Stimulated activated CD8-positive, alpha-beta memory T cell treated with anti-CD3 and anti-CD28 coated beads, Interleukin-12 subunit alpha, Interleukin-12 subunit beta, amount 100 ng/mL, for 1 hour (primary cell): ENCODE data around the gene KLHDC7B.
"Not testable (repeated sequence)": the region's sequence is repeated elsewhere in the genome, so short reads cannot be mapped to it uniquely, and the experiment has no call there.

Experiments
- DNase-seq: peaks from one replicate; pipeline ENCODE4 v3.0.0-alpha.2; 2020; ENCODE audit warnings: low read depth

Gene KLHDC7B

DNA sequence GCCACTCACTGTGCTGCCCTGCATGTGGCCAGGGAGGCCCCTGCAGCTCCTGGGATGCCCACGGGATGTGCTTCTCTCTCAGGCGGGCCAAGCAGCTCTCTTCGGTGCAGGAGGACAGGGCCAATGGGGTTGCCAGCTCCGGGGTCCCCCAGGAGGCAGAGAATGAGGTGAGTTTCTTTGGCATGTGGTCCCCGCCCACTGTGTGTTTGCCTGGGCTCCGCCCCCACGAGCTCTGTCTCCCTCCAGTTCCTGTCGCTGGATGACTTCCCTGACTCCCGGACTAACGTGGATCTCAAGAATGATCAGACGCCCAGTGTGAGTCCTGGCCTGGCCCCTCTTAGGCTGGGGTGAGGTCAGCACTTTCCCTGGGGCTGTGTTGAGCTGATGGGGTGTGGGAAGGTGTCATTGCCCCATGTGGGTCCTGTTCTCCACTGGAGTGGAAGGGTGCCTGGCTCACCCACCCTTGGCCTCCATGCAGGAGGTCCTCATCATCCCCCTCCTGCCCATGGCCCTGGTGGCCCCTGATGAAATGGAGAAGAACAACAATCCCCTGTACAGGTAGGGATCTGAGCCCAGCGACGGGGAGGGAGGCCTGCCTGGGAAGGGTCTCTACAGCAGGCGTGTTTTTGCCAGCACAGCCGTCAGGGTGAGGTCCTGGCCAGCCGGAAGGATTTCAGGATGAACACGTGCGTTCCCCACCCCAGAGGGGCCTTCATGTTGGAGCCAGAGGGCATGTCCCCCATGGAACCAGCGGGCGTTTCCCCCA lies 28.0 kb upstream of the KLHDC7B start:
- no peak for DNase-seq

DNA sequence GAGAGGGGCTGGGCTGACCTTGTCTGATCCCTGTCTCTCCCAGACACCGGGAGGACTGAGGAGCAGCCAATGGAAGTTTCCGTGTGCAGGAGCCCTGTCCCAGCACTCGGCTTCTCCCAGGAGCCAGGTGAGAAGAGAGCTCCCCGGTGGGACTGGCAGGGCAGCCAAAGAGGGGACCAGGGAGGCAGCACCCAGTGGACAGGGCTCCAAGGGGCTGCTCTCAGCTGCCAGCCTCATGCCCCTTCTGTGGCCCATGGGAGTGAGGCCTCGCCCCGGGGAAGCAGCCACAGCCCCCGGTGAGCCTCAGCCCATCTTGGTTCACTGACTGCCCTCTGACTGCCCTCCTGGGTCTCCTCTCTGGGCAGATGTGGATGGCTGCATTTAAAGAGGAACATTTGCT lies 27.1 kb upstream of the KLHDC7B start:
- no peak for DNase-seq

DNA sequence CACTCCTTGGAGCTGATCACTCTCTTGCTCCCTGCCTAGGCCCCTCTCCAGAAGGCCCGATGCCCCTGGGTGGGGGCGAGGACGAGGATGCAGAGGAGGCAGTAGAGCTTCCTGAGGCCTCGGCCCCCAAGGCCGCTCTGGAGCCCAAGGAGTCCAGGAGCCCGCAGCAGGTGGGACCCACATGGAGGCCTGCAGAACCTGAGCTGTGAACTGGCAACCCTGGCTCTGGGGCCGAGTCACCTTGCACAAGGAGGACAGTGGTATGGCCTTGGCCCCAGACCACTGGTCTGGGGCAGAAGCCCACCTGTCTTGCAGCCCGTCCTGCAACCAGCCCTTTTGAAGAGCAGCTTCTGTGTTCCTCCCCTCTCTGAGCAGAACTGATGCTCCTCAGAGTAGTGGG lies 26.5 kb upstream of the KLHDC7B start:
- no peak for DNase-seq

DNA sequence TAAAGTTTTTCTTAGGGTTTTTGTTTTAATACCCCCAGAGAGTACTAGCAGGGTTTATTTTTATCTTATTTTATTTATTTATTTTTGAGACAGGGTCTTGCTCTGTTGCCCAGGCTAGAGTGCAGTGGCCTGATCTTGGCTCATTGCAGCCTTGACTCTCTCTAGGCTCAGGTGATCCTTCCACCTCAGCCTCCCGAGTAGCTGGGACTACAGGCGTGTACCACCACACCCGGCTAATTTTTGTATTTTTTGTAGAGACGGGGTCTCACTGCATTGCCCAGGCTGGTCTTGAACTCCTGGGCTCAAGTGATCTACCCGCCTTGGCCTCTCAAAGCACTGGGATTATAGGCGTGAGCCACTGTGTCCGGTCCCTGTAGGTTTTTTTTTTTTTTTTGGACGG lies 25.5 kb upstream of the KLHDC7B start:
- DNase-seq = not testable (repeated sequence)

DNA sequence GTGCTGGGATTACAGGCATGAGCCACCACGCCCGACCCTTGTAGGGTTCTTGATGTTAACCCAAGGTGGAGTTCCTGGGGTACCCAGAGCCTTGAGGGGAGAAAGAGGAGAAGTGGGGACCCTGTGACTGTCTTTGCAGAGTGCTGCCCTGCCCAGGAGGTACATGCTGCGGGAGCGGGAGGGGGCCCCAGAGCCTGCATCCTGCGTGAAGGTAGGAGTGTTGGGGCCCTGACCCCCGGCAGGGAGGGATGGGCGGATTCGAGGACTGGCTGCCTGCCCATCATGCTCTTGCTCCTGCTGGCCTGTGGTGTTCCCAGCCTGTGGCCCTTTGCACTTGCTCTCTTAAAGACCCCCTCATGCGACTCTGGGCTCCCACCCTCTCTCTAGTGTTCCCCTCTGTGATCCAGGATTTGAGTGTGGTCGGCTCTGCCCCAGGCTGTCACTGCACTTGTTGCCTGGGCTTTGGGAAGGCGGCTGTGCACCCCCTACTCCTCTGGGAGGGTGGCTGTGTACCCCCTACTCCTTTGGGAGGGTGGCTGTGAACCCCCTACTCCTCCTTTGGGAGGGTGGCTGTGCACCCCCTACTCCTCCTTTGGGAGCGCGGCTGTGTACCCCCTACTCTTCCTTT lies 24.8 kb upstream of the KLHDC7B start:
- no peak for DNase-seq

DNA sequence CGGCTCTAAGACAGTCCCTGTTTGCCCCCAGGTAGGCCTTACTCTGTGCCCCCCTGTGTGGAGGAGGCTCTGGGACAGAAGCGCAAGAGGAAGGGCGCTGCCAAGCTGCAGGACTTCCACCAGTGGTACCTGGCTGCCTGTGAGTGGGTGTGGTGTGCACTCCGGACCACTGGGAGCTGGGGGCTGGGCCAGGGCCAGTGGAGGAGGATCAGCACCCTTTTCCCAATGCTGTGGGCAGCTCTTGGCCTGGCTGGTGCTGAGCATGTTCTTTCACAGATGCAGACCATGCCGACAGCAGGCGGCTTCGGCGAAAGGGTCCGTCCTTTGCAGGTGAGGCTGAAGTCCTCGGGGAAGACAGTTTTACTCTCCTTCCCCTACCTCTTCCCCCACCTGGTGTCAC lies 24.0 kb upstream of the KLHDC7B start:
- no peak for DNase-seq

DNA sequence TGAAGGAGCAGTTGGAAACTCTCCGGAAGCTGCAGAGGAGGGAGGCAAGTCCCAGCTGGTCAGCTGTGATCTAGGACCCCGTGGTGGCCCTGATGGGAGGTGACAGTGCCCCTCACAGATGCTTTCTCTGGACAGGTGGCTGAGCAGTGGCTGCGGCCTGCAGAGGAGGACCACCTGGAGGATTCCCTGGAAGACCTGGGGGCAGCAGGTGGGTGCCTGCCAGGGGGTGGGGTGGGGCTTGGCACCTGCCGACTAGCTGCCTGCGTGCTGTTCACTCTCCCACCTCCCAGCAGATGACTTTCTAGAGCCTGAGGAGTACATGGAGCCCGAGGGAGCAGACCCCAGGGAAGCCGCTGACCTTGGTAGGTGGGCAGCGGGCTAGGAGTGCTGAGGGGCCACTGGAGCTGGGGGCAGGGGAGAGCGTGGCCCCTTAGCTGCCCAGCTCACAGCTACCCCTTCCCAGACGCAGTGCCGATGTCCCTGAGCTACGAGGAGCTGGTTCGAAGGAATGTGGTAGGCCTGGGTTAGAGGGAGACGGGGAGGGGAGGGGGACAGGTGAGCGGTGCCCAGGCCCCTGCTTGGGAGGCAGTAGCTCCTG lies 23.4 kb upstream of the KLHDC7B start:
- no peak for DNase-seq

DNA sequence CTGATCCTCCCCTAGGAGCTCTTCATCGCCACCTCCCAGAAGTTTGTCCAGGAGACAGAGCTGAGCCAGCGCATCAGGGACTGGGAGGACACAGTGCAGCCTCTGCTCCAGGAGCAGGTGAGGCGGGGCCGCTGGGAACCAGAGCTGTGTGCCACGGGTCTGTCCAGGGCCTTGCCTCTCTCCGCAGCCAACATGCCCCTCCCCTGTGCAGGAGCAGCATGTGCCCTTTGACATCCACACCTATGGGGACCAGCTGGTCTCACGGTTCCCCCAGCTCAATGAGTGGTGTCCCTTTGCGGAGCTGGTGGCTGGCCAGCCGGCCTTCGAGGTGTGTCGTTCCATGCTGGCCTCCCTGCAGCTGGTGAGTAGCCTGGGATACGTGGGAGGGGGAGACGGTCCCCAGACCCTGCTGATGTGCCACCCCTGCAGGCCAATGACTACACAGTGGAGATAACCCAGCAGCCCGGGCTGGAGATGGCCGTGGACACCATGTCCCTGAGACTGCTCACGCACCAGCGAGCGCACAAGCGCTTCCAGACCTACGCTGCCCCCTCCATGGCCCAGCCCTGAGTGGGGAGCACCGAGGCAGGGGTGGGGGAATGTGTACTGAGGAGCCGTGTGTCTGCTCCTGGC lies 22.8 kb upstream of the KLHDC7B start:
- no peak for DNase-seq

DNA sequence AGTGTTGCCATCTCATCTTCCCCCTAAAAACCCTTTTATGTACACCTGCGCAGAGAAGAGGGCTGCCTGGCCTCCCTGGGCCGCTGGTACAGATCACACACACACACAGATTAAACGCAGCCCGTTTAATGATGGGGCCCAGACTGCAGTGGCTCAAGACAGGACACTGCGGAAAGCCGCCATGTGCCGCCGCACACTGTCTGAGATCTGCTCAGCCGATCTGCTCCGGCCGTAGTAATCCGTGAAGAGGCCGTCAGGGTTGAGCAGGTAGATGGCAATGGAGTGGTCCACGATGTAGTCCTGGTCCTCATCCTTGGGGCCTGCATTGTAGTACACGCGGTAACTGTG lies 22.3 kb upstream of the KLHDC7B start:
- DNase-seq = no peak

DNA sequence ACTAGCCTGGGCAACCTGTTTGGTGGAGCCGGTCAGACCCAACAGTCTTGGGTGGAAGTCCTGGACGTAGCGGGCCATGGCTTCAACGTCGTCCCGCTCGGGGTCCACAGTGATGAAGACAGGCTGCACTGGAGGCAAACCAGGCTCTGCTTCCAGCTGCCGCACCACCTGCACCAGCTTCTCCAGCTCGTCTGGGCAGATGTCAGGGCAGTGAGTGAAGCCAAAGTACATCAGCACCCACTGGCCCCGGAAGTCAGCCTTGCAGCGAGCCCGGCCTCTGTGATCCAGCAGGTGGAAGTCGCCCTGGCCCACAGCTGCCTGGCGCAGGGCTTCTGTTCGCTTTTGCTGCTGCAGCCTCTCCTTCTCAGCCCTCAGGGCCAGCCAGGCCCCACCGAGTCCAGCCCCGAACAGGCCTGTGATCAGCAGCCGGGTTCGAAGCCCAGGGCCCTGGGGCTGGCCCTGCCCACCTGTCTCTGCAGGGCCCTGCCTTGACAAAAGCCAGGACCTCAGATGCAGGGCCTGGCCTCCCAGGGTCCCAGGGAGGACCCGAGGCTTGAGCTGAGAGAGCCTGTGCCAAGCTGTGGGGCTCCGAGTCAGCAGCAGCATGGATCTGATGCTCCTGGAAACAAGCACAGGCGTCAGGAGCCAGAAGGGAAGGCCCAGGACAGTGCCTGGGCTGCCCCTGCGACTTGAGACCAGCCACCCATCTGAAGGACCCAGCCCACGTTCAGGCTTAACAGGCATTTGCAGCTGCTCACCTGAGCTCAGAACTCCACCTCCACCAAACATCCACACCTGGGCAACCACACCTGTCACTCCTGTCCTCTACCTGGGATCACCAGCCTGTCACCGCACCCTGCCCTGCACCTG lies 21.7 kb upstream of the KLHDC7B start:
- DNase-seq = no peak

DNA sequence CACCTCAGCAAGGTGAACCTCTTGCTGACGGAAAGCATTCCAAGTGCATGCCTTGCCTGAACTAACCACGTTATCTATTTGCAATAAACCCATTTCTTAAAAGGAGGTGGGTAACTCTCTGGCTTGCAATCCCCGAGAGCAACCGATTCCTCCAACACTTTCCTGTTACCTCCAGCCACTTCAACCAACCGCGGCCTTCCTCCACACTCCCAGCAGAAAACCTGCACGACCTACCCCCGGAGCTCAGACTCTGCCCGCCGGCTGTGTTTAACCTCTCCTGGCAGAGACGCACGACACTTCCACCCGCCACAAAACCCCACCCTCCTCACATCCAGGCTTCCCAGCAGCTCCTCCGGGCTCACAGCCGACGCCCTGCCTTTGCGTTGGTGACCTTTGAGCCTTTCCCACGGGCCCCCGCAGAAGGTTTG lies 21.0 kb upstream of the KLHDC7B start:
- DNase-seq = no peak

DNA sequence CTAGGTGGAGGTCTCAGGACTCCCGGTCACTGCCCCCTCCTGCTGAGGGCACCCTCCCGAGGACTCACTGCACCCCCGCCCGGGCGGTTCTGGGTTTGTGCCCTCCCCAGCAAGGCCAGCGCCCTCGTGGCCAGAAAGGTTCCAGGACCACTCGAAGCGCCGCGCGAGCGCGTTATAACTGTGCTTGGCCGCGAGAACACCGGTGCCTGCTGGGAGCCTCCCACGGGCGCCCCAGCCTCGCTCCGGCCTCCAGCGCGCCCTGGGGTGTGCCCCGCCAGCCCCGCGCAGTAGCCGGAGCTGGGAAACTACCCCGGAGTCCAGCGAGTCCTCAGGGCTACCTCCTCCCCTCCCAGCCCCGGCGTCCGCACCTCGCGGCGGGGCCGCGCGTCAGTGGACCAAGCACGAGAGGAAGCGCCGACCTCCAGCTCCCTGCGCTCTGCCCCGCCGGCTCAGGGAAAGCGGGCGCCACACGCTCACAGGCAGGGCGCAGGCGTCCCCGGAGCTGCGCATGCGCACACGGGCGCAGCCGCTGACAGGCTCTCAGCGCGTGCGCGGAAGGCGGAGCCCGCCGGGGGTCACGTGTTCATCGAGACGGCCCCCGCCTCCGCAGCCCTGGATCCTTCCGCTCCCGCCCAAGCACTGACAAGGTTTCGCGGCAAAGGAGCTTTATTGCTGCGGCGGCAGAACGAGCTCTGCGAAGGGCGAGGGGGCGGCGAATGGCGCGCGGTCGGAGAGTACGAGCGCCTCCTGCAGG lies 20.4 kb upstream of the KLHDC7B start, which contains the start of gene SCO2:
SCO2 (minus strand) TSS at position 495 of the 754 bp plus-strand sequence. CDS start 1,187 bp downstream, outside the sequence.
- DNase-seq = peak; percentile 96

DNA sequence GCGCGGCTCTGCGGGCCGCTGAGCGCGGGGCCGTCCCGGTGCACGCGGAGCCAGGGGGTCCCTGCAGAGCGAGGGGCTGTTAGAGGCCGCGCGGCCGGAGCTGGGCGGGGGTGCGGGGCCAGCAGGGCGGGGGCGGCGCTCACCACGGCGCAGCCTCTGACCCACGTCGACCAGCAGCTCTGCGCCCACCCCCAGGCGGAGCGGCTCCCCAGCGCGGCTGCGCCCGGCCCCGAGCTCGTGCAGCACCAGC lies 19.9 kb upstream of the KLHDC7B start:
- no peak for DNase-seq

DNA sequence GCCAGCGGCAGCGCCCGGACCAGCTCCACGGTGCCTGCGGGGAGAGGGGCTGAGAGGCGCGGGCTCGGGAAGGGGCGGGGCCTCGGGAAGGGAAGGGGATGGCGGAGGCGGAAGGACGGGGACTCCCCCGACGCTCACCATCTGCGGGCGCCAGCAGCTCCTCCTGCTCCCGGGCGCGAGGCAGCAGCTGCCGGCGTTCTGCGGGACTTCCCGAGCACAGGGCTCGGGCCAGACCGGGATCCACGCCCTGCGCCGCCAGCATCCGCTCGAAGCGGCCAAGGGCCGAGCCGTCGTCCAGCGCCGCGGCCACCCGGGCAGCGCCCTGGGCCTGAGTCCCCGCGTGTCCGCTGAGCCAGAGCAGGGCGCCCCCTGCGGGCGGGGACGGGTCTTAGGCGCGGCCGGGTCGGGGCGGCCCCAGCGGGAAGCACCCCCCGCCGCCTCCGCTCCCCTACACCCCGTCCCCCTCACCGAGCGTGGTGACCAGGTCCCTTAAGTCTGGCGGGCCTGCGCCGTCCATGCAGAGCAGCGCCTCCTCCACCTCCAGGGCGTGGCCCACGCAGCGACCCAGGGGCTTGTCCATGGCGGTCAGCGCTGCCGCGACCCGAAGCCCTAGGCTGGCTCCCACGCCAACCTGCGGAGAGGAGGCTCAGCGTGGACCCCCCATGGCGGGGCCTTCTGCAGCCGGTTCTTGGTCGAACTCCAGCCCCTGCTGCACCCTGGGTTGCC lies 19.4 kb upstream of the KLHDC7B start:
- DNase-seq = peak; percentile 69

DNA sequence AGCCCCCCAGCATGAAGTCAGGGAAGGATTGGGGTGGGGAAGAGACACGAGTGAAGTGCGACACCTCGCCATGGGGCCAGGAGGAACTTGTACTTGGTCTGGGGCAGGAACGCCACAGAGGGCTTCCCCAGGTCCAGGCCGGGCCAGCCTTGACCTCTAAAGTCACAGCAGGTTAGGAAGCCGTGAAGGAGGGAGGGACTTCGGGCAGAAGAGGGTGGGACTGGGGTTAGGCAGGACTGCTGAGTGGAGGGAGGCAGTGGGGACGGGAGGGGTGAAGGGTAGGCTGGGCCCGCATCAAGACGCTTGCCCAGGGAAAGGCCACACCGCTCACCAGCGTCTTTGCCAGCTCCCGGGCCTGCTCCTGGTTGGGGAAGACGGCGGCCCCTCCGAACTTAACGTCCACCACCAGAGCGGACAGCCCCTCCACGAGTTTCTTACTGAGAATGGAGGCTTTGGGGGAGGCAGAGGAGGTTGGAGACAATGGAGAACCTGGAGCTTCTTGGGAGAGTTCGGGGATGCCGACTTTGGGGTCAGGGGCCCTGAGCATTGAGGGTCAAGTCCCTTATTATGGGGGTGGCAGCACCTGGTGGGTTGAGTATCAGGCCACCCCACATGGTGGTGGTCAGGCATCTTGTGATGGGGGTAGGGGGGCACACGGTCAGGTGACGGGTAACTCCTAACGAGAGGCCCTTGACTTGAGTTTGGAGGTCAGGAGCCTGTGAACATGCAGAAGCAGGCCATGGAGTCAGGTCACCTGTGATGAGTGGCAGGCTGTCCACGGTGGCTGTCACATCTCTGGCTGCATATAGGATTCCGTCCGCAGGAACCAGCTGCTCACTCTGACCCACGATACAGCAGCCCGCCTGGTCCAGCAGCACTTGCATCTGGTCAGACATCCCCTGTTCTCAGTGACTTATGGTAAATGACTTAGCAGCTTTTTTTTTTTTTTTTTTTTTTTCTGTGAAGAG lies 18.6 kb upstream of the KLHDC7B start:
- no peak for DNase-seq

DNA sequence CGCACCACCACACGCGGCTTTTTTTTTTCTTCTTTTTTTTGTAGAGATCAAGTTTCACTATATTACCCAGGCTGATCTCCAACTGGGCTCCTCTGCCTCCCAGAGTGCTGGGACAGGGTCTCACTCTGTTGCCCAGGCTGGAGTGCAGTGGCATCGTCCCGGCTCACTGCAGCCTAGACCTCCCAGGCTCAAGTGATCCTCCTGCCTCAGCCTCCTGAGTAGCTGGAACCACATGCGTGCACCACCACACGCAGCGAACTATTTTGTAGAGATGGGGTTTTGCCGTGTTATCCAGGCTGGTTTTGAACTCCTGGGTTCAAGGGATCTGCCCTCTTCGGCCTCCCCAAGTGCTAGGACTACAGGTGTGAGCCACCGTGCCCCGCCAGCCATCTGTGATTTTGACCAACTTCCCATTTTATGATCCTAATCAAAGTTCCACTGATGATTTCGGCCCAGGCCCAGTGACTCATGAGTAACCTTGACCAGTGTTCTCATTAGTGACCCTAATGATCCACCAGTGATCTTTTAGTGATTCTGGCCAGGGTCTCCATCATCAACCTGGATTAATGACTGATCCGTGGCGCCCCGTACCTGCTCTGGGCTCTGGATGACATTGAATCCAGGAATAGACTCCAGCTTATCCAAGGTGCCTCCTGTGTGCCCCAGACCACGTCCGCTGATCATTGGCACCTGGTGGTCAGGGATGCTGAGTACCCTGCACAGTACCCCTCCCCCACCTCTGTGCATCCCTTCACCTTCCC lies 17.6 kb upstream of the KLHDC7B start:
- DNase-seq = no peak

DNA sequence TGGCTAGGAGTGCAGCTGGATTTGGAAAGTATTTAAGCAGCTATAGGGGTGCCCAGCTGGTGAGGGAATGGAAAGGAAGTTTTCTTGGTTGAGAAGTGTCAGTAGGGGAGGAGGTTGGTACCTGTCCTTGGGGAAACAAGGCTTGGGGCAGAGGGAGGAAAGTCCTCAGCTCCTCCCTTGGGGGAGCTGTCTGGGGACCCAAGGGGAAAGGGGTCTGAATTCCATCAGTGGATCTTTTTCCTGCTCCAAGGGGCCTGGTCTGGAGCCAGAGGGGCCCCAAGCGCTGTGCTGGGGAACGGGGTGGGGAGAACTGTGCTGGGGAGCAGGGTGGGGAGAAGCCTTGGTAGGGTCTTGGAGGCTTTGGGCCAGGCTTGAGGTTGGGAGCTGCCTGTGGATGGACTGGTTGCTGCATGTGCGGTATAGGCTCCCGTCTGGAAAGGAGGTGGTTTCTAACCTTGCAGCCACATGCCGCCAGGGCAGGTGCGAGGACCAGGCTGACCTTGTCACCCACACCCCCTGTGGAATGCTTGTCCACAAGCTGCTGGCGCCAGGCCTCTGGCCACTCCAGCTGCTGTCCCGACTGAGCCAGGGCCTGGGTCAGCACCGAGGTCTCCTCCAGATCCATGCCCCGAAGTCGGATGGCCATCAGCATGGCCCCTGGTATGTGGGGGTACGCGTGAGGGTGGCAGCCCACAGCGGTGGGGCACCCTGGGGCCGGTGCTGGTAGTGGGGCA lies 16.9 kb upstream of the KLHDC7B start:
- DNase-seq = no peak

DNA sequence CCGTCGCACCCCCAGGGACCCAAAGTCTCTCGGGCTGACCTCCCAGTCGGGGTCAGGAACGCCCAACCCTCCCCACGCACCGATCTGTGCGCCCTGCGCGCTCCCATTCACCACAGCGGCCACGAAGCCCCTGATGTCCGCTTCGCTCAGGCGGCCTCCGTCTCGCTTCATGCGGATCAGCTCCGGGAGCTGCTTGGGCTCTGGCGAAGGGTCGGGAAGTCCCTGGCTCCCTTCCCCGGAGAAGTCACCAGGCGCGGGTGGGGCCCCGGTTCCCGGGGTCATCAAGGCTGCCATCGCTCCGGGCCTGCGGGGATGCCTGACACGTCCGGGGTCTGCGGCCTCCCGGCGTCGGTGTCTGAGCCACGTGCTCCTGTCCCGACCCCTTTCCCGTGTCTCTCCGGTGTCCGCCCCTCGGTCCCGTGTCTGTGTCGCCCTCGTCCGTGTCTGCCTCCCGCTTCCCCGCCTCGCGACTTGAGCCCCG lies 16.2 kb upstream of the KLHDC7B start:
- DNase-seq = no peak
